Erythroblast (primary cell): ENCODE data around the gene TENM4.

Experiments
- GATA1 ChIP-seq: IDR thresholded peaks from 2 replicates; pipeline ENCODE4 v1.6.1; 2011; ENCODE audit warnings: low read depth, mild to moderate bottlenecking, control low read depth, low read length, moderate library complexity
- POLR2A ChIP-seq: IDR thresholded peaks from 2 replicates; pipeline ENCODE4 v1.6.1; 2011; ENCODE audit warnings: mild to moderate bottlenecking, low read length

DNA sequence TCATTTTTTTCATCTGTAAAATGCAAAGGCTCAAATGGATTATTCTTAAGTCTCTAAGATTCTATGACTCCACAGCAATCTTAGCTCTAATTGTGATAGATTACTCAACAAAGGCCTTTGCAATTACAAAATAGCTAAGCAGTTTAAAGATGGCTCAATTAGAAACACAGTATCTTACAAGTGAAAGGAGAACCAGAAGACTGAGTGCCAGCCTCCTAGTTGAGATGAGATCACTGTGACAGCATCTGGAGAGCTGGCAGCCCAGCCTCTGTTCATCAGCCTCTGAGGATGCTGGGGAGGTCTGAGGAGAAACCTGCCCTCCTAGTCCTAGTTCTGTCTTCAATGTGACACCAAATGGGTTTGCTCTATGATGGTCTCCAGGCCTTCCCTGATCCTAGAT lies 707.8 kb downstream of the TENM4 start:
- TF ChIP-seq POLR2A (no peak), GATA1 (no peak)
